Measurements from ENCODE around the gene TLR9.

Gene TLR9

GRCh38 chr3:52233108-52233591 lies 7.7 kb upstream of the TLR9 start:
- ChIA-PET CTCF (interaction anchor here (0.8 to 15.4 kb wide), 10 partner anchors 12 to 181 kb away, joined by 3 to 161 read pairs (median 26); partner anchors contain the start of genes PPM1M and WDR82), POLR2A (interaction anchor here (0.6 kb wide), 1 partner anchor 128 kb away, joined by 3 read pairs; no protein-coding TSS in a partner anchor)
- no peaks in the 10 kb centered on the region for H3K9me3 ChIP-seq (ENCODE audit: control extremely low read depth in 1 of 5, control insufficient read depth in 4 of 5, insufficient read depth in 2 of 5, low read depth in 1 of 5, low read length in 4 of 5)
- H3K36me3 ChIP-seq (ENCODE audit: control insufficient read depth in 4 of 4, insufficient read depth in 4 of 4, low read length in 3 of 4): peaks cover 4 to 71% (median 38%) of the 10 kb centered on the region in 4 experiments
- no peak overlapping the region for H3K4me3 ChIP-seq (ENCODE audit: control insufficient read depth in 1 of 7, extremely low read depth in 1 of 7, insufficient read depth in 4 of 7, low read depth in 2 of 7, low read length in 6 of 7)
- H3K27me3 ChIP-seq (replicated peaks in 2 of 5; ENCODE audit: control insufficient read depth in 4 of 5, insufficient read depth in 5 of 5, low read length in 4 of 5): no peaks in the 10 kb centered on the region
- no peak for DNase-seq
- H3K27ac ChIP-seq (ENCODE audit: insufficient read depth in 1 of 2, low read depth in 1 of 2, low read length in 2 of 2, poor library complexity in 1 of 2, severe bottlenecking in 2 of 2): no peak overlapping the region
- 100% methylated on average over 3 of the region's 5 CpGs for WGBS (ENCODE audit: insufficient coverage)
- peaks cover 1 to 29% (median 25%) of the 10 kb centered on the region in 4 experiments for H3K4me1 ChIP-seq (ENCODE audit: control extremely low read depth in 1 of 4, control insufficient read depth in 4 of 4, insufficient read depth in 4 of 4, low read length in 3 of 4)

- Histone ChIP-seq H3K27me3 (replicated peaks in 2 of 5; ENCODE audit: control insufficient read depth in 4 of 5, insufficient read depth in 5 of 5, low read length in 4 of 5) (no peaks in the 10 kb centered on the region), H3K27ac (ENCODE audit: insufficient read depth in 1 of 2, low read depth in 1 of 2, low read length in 2 of 2, poor library complexity in 1 of 2, severe bottlenecking in 2 of 2) (no peak overlapping the region), H3K4me1 (ENCODE audit: control extremely low read depth in 1 of 4, control insufficient read depth in 4 of 4, insufficient read depth in 4 of 4, low read length in 3 of 4) (peaks cover 0 to 22% (median 18%) of the 10 kb centered on the region in 4 experiments), H3K36me3 (ENCODE audit: control insufficient read depth in 4 of 4, insufficient read depth in 4 of 4, low read length in 3 of 4) (peaks cover 4 to 78% (median 41%) of the 10 kb centered on the region in 4 experiments), H3K4me3 (ENCODE audit: control insufficient read depth in 1 of 7, extremely low read depth in 1 of 7, insufficient read depth in 4 of 7, low read depth in 2 of 7, low read length in 6 of 7) (no peak overlapping the region), H3K9me3 (ENCODE audit: control extremely low read depth in 1 of 5, control insufficient read depth in 4 of 5, insufficient read depth in 2 of 5, low read depth in 1 of 5, low read length in 4 of 5) (no peaks in the 10 kb centered on the region)
- ChIA-PET CTCF (interaction anchor here (0.8 to 15.4 kb wide), 22 partner anchors 8 to 231 kb away, joined by 3 to 161 read pairs (median 8); partner anchors contain the start of genes PPM1M and WDR82), POLR2A (interaction anchor here (0.6 kb wide), 3 partner anchors 65 to 129 kb away, joined by 3 to 4 read pairs (median 3); no protein-coding TSS in a partner anchor)
- no peak for DNase-seq
- 94% methylated on average over 14 of the region's 28 CpGs for WGBS (ENCODE audit: insufficient coverage)
Measured at GRCh38 chr3:52232279-52233107, 7.0 kb upstream of the TLR9 start.

GRCh38 chr3:52231502-52232278 lies 6.2 kb upstream of the TLR9 start:
- POLR2A ChIA-PET: interaction anchor here (0.6 kb wide), 2 partner anchors 65 to 73 kb away, joined by 3 to 4 read pairs; no protein-coding TSS in a partner anchor
- no peaks in the 10 kb centered on the region for H3K9me3 ChIP-seq (ENCODE audit: control extremely low read depth in 1 of 5, control insufficient read depth in 4 of 5, insufficient read depth in 2 of 5, low read depth in 1 of 5, low read length in 4 of 5)
- H3K4me1 ChIP-seq (ENCODE audit: control extremely low read depth in 1 of 4, control insufficient read depth in 4 of 4, insufficient read depth in 4 of 4, low read length in 3 of 4): peaks cover 0 to 19% (median 13%) of the 10 kb centered on the region in 4 experiments
- 62% methylated on average over 31 of the region's 34 CpGs for WGBS (ENCODE audit: insufficient coverage)
- H3K27me3 ChIP-seq (replicated peaks in 2 of 5; ENCODE audit: control insufficient read depth in 4 of 5, insufficient read depth in 5 of 5, low read length in 4 of 5): no peaks in the 10 kb centered on the region
- H3K27ac ChIP-seq (ENCODE audit: insufficient read depth in 1 of 2, low read depth in 1 of 2, low read length in 2 of 2, poor library complexity in 1 of 2, severe bottlenecking in 2 of 2): no peak overlapping the region
- peaks cover 4 to 81% (median 41%) of the 10 kb centered on the region in 4 experiments for H3K36me3 ChIP-seq (ENCODE audit: control insufficient read depth in 4 of 4, insufficient read depth in 4 of 4, low read length in 3 of 4)
- DNase-seq: peak; percentile 77 to 87 (median 80)
- H3K4me3 ChIP-seq (ENCODE audit: control insufficient read depth in 1 of 7, extremely low read depth in 1 of 7, insufficient read depth in 4 of 7, low read depth in 2 of 7, low read length in 6 of 7): peak overlapping the region in 1 of 7 experiments; percentile 8
- CTCF ChIA-PET: interaction anchor here (1.0 to 15.4 kb wide), 27 partner anchors 9 to 231 kb away, joined by 3 to 161 read pairs (median 5); partner anchors contain the start of genes PPM1M and WDR82

GRCh38 chr3:52230889-52231499 lies 5.5 kb upstream of the TLR9 start:
- POLR2A ChIA-PET: interaction anchor here (1.0 kb wide), 1 partner anchor 108 kb away, joined by 3 read pairs; no protein-coding TSS in a partner anchor
- H3K9me3 ChIP-seq (ENCODE audit: control extremely low read depth in 1 of 5, control insufficient read depth in 4 of 5, insufficient read depth in 2 of 5, low read depth in 1 of 5, low read length in 4 of 5): no peaks in the 10 kb centered on the region
- peaks cover 0 to 24% (median 16%) of the 10 kb centered on the region in 4 experiments for H3K4me1 ChIP-seq (ENCODE audit: control extremely low read depth in 1 of 4, control insufficient read depth in 4 of 4, insufficient read depth in 4 of 4, low read length in 3 of 4)
- DNase-seq: no peak
- peaks cover 4 to 79% (median 41%) of the 10 kb centered on the region in 4 experiments for H3K36me3 ChIP-seq (ENCODE audit: control insufficient read depth in 4 of 4, insufficient read depth in 4 of 4, low read length in 3 of 4)
- CTCF ChIA-PET: interaction anchor here (1.0 to 15.4 kb wide), 23 partner anchors 10 to 159 kb away, joined by 3 to 161 read pairs (median 7); partner anchors contain the start of genes PPM1M and WDR82
- no peaks in the 10 kb centered on the region for H3K27me3 ChIP-seq (replicated peaks in 2 of 5; ENCODE audit: control insufficient read depth in 4 of 5, insufficient read depth in 5 of 5, low read length in 4 of 5)
- H3K27ac ChIP-seq (ENCODE audit: insufficient read depth in 1 of 2, low read depth in 1 of 2, low read length in 2 of 2, poor library complexity in 1 of 2, severe bottlenecking in 2 of 2): no peak overlapping the region
- no peak overlapping the region for H3K4me3 ChIP-seq (ENCODE audit: control insufficient read depth in 1 of 7, extremely low read depth in 1 of 7, insufficient read depth in 4 of 7, low read depth in 2 of 7, low read length in 6 of 7)
- 92% methylated on average over 15 of the region's 16 CpGs for WGBS (ENCODE audit: insufficient coverage)

GRCh38 chr3:52230461-52230860 lies 5.0 kb upstream of the TLR9 start:
- POLR2A ChIA-PET: interaction anchor here (1.0 kb wide), 1 partner anchor 109 kb away, joined by 3 read pairs; no protein-coding TSS in a partner anchor
- Histone ChIP-seq H3K36me3 (ENCODE audit: control insufficient read depth in 4 of 4, insufficient read depth in 4 of 4, low read length in 3 of 4) (peaks cover 4 to 77% (median 41%) of the 10 kb centered on the region in 4 experiments), H3K4me3 (ENCODE audit: control insufficient read depth in 1 of 7, extremely low read depth in 1 of 7, insufficient read depth in 4 of 7, low read depth in 2 of 7, low read length in 6 of 7) (no peak overlapping the region), H3K27me3 (replicated peaks in 2 of 5; ENCODE audit: control insufficient read depth in 4 of 5, insufficient read depth in 5 of 5, low read length in 4 of 5) (no peaks in the 10 kb centered on the region), H3K4me1 (ENCODE audit: control extremely low read depth in 1 of 4, control insufficient read depth in 4 of 4, insufficient read depth in 4 of 4, low read length in 3 of 4) (peaks cover 0 to 29% (median 22%) of the 10 kb centered on the region in 4 experiments), H3K9me3 (ENCODE audit: control extremely low read depth in 1 of 5, control insufficient read depth in 4 of 5, insufficient read depth in 2 of 5, low read depth in 1 of 5, low read length in 4 of 5) (no peaks in the 10 kb centered on the region), H3K27ac (ENCODE audit: insufficient read depth in 1 of 2, low read depth in 1 of 2, low read length in 2 of 2, poor library complexity in 1 of 2, severe bottlenecking in 2 of 2) (no peak overlapping the region)
- CTCF ChIA-PET: interaction anchor here (0.5 to 15.4 kb wide), 14 partner anchors 10 to 257 kb away, joined by 3 to 161 read pairs (median 14); partner anchors contain the start of genes ABHD14B, PPM1M and WDR82
- DNase-seq: no peak
- 99% methylated on average over 6 of the region's 6 CpGs for WGBS (ENCODE audit: insufficient coverage)

- no peak overlapping the region for H3K27ac ChIP-seq (ENCODE audit: insufficient read depth in 1 of 2, low read depth in 1 of 2, low read length in 2 of 2, poor library complexity in 1 of 2, severe bottlenecking in 2 of 2)
- DNase-seq: no peak
- peaks cover 0 to 35% (median 29%) of the 10 kb centered on the region in 4 experiments for H3K4me1 ChIP-seq (ENCODE audit: control extremely low read depth in 1 of 4, control insufficient read depth in 4 of 4, insufficient read depth in 4 of 4, low read length in 3 of 4)
- ChIA-PET CTCF (interaction anchor here (0.9 to 15.4 kb wide), 7 partner anchors 9 to 122 kb away, joined by 3 to 161 read pairs (median 37); partner anchors contain the start of genes TWF2 and WDR82), POLR2A (interaction anchor here (0.6 kb wide), 1 partner anchor 10 kb away, joined by 4 read pairs; no protein-coding TSS in a partner anchor)
- H3K9me3 ChIP-seq (ENCODE audit: control extremely low read depth in 1 of 5, control insufficient read depth in 4 of 5, insufficient read depth in 2 of 5, low read depth in 1 of 5, low read length in 4 of 5): no peaks in the 10 kb centered on the region
- 98% methylated on average over 7 of the region's 13 CpGs for WGBS (ENCODE audit: insufficient coverage)
- H3K4me3 ChIP-seq (ENCODE audit: control insufficient read depth in 1 of 7, extremely low read depth in 1 of 7, insufficient read depth in 4 of 7, low read depth in 2 of 7, low read length in 6 of 7): no peak overlapping the region
- H3K27me3 ChIP-seq (replicated peaks in 2 of 5; ENCODE audit: control insufficient read depth in 4 of 5, insufficient read depth in 5 of 5, low read length in 4 of 5): no peaks in the 10 kb centered on the region
- peaks cover 4 to 68% (median 37%) of the 10 kb centered on the region in 4 experiments for H3K36me3 ChIP-seq (ENCODE audit: control insufficient read depth in 4 of 4, insufficient read depth in 4 of 4, low read length in 3 of 4)
Measured at GRCh38 chr3:52229656-52230055, 4.2 kb upstream of the TLR9 start.

Measured in common myeloid progenitor, CD34-positive (primary cell).